Activated CD4-positive, alpha-beta T cell treated with anti-CD3 and anti-CD28 coated beads for 1 hour (primary cell): ENCODE results near the gene SLC6A19.
A peak's percentile ranks its signal among the peaks of the same experiment; 100 is the strongest.

Experiments
- DNase-seq: peaks from one replicate; pipeline ENCODE4 v3.0.0-alpha.2; 2020

Gene SLC6A19

DNA sequence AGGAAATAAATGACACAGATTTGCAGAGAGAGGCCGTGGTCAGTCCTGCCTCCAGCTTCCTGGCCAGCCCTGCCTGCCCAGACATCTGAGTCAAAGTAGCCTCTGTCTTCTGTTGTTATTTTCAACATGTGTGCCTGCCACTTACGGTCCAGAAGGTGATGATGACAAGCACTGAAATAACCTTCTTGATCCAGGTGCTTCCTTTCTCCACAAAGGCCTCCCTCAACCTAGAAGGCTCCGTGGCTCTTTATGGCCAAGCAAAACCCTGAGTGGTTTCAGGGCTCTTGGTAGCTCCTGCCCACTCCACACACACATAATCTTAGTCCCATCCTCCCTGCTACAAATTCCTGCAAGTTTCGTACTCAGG, 34.1 kb upstream of the SLC6A19 start:
- no peak for DNase-seq

DNA sequence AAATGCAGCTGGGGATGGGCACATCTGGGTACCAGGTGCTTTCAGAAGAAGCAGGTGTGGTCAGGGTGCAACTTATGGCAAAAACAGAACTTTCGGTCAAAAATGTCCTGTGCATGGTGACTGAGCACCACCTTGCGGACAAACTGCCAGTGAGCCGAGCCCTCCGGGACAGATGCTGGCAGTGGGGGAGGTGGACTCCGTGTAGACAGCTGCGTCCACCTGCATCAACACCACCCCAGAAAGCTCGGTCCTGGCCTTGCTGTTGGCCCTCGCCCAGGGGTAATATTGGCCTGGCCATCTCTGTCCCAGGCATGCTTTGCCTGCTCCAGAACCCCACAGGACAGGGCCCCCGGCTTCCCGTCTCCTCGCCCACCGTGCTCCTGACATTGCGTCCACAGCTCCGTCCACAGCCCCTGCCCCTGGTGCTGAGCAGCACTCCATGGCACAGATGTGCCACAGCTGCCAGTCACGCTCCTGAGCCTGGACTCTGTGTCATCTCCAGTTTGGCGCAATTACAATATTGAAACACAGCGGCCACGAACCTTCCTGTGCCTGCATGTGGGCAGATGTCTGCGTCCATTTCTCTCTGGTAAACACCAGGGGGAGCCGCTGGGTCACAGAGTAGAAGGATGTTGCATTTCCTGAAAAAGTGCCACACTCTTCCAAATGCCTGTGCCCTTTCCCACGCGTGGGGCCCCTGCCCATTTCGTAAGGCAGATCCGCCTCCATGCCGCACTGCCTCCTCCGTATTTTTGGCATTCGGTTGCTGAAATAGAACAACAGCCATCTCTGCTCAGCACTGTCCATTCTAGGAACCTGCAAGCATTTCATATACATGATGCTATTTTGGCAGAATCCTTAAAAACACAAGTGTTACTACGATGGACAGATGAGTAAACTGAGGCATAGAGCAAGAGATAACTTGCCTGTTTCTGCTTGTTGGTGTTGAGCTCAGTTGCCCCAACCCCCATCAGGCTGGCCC, 33.4 kb upstream of the SLC6A19 start:
- peak; percentile 47 for DNase-seq

DNA sequence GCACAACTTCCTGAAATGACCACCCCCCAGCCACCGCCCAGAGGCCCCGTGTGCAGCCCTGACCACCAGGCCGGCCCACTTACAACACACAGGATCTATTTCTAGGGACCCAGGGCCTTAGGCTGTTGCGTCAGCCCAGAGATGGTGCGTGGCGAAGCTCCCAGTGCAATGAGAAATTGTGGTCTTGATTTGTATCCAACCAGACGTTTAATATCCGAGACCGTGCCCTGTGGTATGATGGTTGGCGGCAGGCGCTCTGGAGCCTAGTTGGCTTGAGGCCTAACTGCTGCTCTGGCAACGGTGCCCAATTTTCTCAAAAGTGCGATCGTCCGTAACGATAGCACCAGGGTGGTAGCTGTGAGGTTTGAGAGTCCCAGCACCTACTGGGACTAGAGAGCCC, 32.6 kb upstream of the SLC6A19 start:
- no peak for DNase-seq

DNA sequence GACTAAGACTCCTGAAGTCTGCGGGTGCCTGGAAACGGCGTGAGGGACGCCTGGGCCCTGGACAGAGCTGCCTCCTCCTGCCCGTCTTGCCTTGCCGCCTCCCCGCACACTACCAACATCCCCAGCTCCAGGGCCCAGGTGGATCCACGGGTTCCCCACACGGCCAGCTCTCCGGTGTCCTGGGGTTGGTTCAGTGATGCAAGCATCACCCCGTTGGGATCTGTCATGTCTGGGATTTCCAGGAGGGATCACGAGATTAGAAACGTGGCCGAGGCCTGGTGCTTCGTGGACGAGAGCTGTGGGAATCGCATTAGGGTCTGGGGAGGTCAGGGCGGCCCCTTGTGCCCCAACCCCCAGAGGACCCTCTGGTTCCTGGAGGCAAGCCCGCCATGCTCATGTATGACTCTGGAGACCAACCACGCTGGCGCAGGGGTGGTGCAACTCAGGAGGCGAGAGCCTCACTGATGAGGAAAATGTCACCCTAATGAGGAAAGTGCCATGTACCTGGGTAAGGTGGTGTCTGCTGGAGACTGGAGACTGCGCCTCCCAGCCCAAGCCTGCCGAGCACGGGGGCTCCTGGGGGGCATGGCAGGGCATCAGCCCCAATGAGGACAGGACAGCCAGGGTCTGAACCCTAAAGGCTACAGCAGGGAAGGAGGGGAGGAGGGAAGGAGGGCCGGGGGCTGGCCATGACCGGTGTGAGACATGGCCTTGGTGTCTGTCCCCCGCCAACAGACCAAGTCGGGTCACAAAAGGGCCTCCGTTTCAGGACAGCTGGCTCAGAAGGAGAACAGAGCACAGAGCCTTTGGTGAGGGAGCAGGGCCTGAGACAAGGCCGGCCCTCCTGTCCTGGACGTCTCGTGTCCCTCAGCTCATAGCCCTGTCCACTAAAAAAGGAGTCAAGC, 31.9 kb upstream of the SLC6A19 start:
- DNase-seq: no peak

DNA sequence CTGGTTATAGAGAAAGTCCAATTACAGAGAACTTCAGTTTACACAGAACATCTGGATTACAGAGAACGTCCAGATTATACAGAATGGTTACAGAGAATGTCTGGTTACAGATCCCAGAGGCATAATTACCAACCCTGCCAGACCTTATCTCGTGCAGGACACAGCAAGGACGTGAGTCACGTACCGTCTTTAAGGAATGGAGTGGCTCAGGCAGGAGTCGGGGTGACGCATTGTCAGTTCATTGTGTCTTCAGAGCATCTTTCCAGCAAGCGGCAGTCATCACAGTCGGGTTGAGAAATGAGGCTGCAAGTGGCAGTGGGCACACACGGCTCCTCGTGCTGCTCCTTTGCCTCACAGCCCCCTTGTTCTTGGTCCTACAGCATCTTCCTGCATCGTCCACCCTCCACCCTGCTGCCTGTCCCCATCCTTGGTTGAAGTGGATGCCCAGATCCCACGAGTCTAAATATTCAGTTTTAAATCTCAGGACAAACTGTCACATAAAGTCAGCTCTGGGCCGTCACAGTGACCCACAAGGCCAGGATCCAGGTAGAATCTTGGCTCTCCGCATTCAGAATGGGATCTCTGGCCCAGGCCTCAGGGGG, 30.0 kb upstream of the SLC6A19 start:
- DNase-seq: no peak

DNA sequence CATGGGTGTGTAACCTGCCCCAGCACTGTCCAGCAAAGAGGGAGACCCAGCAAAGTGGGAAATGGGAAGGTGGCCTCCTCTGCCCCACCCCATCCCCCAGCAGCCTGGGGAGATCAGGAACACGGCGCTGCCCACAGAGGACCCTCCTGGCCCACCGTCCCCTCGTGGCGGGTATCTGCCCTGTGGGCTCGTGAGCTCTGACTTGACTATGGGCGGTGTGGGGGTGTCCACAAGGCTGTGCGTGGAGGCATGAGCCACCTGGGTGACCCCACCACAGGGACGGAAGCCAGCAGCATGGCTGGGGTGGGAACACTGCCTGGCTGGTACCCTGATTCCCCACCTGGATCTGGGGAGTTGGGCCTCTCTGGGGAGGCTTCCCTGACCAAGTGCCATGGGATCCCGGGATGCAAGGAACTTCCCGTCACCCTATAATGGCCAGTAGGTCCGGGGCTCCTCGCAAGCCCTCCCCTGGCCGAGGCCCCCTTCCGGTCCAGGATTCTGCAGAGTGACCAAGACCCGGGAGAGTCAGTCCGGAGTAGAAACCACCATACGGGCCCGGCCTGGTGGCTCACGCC, 29.3 kb upstream of the SLC6A19 start:
- DNase-seq: no peak

DNA sequence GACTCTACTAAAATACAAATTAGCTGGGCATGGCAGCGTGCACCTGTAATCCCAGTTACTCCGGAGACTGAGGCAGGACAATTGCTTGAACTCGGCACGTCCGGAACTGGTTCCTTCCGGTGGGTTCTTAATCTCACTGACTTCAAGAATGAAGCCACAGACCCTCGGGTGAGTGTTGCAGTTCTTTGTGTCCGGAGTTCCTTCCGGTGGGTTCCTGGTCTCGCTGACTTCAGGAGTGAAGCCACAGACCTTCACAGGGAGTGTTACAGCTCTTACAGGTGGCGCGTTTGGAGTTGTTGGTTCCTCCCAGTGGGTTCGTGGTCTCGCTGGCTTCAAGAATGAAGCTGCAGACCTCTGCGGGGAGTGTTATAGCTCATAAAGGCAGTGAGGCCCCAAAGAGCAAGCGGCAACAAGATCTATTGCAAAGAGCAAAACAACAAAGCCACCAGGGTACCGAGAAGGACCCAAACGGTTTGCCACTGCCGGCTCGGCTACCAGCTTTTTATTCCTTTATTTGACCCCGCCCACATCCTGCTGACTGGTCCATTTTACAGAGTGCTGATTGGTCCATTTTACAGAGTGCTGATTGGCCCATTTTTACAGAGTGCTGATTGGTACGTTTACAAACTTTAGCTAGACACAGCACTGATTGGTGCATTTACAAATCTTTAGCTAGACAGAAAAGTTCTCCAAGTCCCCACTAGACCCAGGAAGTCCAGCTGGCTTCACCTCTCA, 28.6 kb upstream of the SLC6A19 start:
- DNase-seq: no peak

DNA sequence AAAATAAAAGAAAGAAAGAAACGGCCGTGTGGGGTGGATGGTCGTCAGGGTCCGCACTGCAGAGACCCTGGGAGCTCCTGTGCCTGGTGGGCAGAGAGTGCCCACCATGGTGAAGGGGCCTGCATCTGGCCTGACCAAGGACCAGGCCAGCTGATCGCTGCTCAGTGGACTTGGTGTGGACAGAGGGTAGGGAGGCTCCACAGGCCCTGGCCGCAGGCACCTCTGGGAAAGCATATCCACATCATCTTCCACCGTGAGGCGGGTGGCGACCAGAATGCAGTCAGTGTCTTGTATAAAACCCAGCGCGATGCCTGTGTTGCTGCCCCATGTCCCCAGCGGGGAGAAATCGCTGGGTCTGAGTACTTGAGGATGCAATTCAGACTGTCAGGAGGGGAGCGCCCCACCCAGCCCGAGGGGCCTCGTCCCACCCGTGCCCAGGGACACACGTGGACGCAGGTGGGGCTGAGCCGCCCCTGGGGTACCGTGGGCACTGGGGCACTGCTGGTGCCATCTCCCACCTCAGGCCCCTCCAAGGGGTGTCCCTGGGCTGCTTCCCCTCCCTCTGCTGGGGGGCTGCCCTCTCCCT, 27.8 kb upstream of the SLC6A19 start:
- no peak for DNase-seq

DNA sequence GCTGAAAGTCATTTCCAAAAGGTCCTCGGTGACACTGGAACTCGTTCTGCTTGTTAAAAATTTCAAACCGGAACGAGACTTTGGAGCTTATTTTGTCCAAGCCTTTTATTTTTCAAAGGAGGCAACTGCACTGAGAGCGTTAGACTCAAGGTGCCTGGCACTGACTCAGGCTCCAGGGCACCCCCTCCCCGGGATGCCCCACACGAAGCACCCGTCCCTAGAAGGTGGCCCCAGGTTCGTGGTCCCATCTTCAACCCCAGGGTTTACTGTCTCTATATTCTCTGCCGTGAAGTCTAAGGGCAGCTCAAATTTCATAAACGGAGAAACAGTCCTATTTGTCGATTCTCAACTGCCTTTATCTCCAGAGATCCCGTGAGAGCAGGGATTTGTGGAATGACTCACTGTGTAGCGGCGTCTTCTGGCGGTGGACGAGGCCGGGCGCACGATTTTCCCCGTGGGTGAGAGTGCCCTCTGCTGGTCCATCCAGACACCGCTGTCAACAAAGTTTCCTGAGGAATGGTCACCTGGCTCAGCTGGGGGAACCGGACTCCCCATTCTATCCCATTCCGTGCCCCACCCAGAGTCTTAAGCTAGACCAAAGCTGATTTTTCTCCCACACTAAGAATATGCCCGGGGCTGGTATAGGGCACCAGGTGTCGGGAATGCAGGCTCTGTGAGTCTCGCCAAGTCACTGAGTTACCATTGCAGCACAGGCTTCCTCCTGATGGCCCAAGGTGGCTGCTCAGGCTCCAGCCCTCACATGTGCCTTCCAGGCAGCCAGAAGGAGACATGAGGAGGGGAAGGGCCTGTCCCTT, 27.1 kb upstream of the SLC6A19 start:
- DNase-seq: no peak

DNA sequence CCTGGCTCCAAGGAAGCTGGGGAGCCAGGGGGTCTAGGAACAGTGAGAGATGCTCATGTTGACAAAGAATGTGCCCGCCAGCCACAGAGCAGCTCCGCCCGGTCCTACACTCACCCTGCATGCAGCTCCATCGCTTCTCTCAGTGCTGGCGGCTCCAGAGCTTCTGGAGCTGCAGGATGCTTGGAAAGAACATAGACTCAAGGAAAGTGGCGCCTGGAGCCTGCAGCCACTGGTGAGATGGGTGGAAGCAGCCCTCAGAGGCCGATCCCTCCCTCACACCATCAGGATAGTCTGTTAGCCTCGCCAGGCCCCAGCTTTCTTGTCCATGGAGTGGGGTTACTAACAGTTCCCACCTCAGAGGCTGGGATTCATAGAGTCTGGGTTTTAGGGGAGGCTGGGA, 26.4 kb upstream of the SLC6A19 start:
- no peak for DNase-seq

DNA sequence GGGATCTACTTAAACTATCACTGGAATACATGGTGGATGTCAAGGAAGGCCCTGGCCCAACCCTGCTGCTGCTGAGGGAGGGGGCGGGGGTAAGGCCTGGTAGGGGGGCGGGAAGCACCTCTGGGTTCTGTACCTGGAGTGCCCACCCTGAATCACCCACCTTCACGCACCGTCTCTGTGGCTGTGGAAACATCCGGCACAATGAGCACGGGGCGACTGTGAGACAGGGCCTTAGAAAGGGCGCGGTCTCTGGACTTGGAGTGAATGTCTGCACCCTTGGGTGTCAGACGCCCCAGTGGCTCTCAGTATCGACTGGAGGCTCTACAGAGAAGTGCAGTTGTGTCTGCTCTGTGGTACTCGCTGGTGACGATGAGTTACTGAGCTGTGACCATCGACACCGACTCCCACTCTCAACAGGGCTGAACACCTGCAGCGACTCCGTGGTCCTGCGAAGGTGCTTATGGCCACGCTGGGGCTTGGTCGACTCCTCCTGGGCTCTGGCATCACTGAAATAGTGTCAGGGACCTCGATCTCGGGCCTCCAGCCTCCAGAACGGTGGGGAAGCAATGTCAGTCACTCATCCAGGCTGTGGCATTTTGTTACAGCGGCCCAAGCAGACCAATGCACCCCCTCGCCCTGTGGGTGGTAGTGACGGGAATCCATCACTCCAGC, 25.5 kb upstream of the SLC6A19 start:
- no peak for DNase-seq

DNA sequence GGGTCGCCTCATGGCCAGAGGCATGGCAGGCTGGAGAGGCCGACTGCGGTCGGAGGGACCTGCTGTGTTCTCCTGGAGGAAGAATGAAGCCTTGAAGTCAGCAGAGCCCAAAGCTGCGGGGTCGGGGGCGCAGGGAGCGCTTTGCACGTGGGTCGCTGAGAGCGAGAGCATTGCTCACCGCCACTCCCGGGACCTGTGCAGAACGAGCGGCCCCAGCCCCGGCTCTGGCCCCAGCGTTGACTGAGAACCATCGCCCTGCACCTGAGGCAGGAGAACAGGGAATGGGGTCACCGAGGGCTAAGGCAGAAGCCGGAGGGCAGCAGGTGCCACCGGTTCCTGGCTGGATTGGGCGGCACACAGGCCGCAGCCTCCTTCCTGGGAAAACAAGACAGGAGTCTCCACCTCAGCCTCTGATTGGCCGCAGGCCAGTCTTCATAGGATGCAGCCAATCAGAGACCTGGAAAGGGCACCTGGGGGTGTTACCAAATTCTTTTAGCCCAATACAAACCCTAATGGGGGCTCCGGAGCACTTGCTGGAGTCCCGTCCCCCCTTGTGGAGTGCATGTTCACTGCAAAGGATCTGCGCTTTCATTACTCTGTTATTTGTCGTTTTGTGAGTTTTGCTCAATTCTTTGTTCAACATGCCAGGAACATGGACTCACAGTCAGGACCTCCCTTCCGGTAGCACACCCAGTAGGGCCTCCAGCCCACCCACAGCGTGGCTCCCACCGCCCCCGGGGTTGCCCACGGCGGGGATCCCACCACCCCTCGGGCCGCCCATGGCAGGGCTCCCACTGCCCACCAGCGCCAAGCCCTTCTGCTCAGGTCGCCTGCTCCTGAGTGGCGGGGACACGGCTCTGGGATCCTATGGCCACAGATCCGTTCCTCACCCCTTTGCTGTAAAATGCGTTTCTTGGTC, 24.7 kb upstream of the SLC6A19 start:
- no peak for DNase-seq

DNA sequence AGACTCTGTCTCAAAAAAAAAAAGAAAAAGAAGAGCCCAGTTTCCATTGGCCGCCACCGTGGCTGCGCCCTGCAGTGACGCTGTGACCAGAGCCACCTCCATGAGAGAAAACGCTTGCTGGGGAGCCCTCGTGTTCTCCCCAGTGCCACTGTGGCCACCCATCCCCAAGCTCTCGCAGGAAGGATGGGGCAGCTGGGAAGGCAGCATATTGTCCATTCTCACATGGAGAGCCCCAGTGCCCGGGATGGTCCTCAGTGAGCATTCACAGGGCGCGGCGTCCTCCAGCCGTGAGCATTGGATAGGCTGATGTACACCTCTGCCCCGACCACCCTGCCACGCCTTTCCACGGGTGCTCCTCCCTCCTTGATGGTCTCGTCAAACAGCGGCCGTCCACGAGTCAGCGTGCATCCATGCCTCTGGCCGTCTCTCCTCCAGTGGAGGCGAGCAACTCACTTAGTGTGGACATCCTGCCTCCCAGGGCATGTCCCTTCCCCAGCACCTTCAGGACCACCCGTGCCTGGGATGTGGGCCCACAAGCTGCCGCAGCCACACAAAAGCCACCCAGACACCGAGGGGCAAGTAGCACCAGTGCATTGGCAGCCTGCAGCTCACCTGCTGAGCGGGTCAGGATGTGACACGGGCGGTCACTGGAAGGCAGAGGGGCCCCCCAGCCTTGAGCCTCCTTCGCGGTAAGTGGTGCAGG, 23.4 kb upstream of the SLC6A19 start:
- no peak for DNase-seq

DNA sequence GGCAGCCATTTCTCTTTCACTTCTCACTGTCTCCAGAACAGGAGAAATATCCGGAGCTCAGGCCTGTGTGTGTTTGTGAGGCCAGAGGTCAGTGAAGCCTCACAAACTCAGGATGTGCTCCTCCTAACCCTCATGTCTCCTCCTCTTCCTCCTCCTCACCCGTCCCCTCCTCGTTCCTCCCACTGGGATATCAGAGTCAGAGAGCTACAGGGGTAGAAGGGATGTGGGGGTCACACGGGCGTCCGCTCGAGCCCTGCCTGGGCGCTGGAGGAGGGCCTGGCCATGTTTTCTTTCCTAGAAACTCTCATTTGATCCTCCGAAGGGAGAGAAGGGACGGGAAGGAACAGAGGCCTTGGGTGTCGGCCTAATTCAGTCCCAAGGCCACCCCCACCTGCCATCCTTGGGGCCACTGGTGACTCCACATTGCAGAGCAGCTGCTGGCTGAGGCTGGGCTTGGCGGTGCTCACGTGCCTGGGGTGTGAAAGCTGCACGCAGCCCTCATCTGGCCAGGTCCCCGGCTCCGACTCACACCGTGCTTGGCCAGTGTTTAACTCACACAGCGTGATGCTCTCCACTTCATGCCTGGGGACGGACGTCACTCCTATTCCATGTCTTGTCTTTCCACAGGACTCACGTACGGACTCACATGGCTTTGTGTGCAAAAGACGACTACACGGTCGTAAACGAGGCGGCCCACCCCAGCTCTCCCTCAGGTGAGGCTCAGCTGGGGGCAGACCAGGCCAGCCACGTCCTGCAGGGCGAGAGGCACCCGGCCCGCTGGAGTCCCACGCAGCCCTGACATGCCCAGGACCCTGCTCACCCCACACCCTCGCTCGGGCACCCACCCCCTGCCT, 22.6 kb upstream of the SLC6A19 start:
- DNase-seq: no peak

DNA sequence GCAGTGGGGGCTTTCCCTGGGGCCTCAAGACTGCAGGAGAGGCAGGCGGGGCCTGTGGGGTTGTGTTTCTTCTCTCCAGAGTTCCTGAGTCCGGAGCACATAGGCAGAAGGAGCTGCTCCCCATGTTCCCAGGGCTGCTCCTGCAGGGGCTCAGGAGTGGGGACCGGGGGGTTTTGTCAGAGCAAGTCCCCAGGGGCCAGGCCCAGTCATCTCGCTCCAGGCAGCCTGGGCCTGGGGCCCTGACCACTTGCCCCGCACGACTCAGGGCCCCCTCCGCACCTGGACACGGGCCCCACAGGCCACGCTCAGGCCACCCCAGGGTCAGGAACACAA, 22.0 kb upstream of the SLC6A19 start:
- no peak for DNase-seq

DNA sequence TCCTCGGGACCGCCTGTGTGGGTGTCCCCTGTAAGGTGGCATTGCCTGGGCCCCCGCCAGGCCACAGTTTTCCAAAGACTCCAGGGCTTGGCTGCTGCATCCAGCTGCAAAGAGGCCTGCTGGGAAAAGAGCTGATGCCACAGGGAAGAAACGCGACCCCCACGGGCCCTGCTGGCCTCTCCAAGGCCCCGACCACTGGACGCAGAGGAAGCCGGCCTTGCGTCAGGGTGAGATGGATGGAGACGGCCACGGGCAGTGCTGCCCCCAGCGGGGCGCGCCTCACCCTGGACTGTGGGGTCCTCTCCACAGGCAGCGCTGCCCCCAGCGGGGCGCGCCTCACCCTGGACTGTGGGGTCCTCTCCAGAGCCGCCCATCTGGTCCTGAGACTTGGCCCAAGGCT, 21.3 kb upstream of the SLC6A19 start:
- no peak for DNase-seq

DNA sequence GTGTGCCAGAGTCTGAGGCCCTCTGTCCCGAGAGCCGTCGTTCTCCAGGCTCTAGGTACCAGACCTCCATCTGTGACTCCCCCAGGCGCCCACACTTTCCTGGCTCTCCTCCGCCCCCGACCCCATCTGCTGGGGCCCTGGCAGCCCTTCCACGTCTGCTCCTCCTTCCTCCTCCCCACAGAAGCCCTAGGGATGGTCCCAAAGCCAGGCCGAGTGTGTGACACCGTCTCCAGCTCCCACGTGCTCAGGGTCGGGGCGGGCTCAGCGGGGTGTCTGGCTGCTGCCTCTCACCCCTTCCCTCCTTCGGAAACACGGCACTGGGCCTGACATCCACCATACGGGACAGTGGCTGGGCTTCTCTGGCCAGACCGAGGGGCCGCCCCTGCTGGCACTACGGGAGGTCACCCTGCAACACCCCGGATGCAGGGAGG, 20.5 kb upstream of the SLC6A19 start:
- DNase-seq: no peak
